HepG2 (cell line): ENCODE results near the gene CRIM1. TPM values are rescaled to one million over a fixed set of nuclear protein-coding genes. Genes with fewer than 3 reads are reported as not detected.

ENCODE experiments used
- FIP1L1 ChIP-seq: fragments of 200-400 bp; formaldehyde crosslinking; IDR thresholded peaks from 2 replicates; pipeline ENCODE4 v1.6.1; 2018; ENCODE audit warnings: low read depth, mild to moderate bottlenecking, low read length, moderate library complexity, borderline replicate concordance; ENCODE audit not compliant: insufficient read depth
- FLYWCH1 ChIP-seq: sonication (generic); formaldehyde crosslinking; IDR thresholded peaks from 2 replicates; pipeline ENCODE4 v1.8.1; 2023; ENCODE audit warnings: mild to moderate bottlenecking, missing genetic modification reagents
- IRF2 ChIP-seq: IDR thresholded peaks from 2 replicates; pipeline ENCODE4 v1.6.1; 2018; ENCODE audit warnings: missing genetic modification reagents, missing compliant biosample characterization
- MED13 ChIP-seq: sonication (generic); formaldehyde crosslinking; IDR thresholded peaks from 2 replicates; pipeline ENCODE4 v1.5.0; 2020; ENCODE audit warnings: missing genetic modification reagents
- MLXIP ChIP-seq: sonication (generic); formaldehyde crosslinking; IDR thresholded peaks from 2 replicates; pipeline ENCODE4 v1.9.0; 2021; ENCODE audit warnings: missing genetic modification reagents, borderline replicate concordance
- SOX13 ChIP-seq, 3 experiments: fragments of 450-650 bp in 1 of 3; sonication (generic) in 1 of 3; formaldehyde crosslinking in 1 of 3; IDR thresholded peaks in 2 of 3; conservative IDR thresholded peaks in 1 of 3; 2 replicates each; pipeline versions ENCODE4 v1.5.0 to v1.6.1; 2016 to 2020; ENCODE audit warnings: antibody characterized with exemption in 1 of 3, mild to moderate bottlenecking in 1 of 3, missing compliant biosample characterization in 1 of 3, missing genetic modification reagents in 1 of 3, moderate library complexity in 1 of 3
- TARDBP ChIP-seq: sonication (generic); formaldehyde crosslinking; IDR thresholded peaks from 2 replicates; pipeline ENCODE4 v1.8.0; 2022; ENCODE audit warnings: mild to moderate bottlenecking, missing genetic modification reagents
- UBTF ChIP-seq: sonication (generic); formaldehyde crosslinking; IDR thresholded peaks from 2 replicates; pipeline ENCODE4 v1.4.0; 2020; ENCODE audit warnings: mild to moderate bottlenecking, missing genetic modification reagents
- ZIK1 ChIP-seq: sonication (generic); formaldehyde crosslinking; IDR thresholded peaks from 2 replicates; pipeline ENCODE4 v1.5.0; 2020; ENCODE audit warnings: mild to moderate bottlenecking, low read depth, missing genetic modification reagents, borderline replicate concordance
- ZNF253 ChIP-seq: sonication (generic); formaldehyde crosslinking; IDR thresholded peaks from 2 replicates; pipeline ENCODE4 v1.8.0; 2022; ENCODE audit warnings: mild to moderate bottlenecking, missing genetic modification reagents, borderline replicate concordance
- ZNF280D ChIP-seq: sonication (generic); formaldehyde crosslinking; IDR thresholded peaks from 2 replicates; pipeline ENCODE4 v1.5.1; 2020; ENCODE audit warnings: mild to moderate bottlenecking, missing genetic modification reagents
- ZNF430 ChIP-seq: sonication (generic); formaldehyde crosslinking; IDR thresholded peaks from 2 replicates; pipeline ENCODE4 v1.9.0; 2021; ENCODE audit warnings: mild to moderate bottlenecking, missing genetic modification reagents
- ZNF543 ChIP-seq: sonication (generic); formaldehyde crosslinking; IDR thresholded peaks from 2 replicates; pipeline ENCODE4 v1.4.0; 2020; ENCODE audit warnings: mild to moderate bottlenecking, missing genetic modification reagents
- ZNF772 ChIP-seq: sonication (generic); formaldehyde crosslinking; IDR thresholded peaks from 2 replicates; pipeline ENCODE4 v1.5.0; 2020; ENCODE audit warnings: mild to moderate bottlenecking, missing genetic modification reagents
- ZSCAN21 ChIP-seq: sonication (generic); formaldehyde crosslinking; IDR thresholded peaks from 2 replicates; pipeline ENCODE4 v1.8.0; 2022; ENCODE audit warnings: mild to moderate bottlenecking, missing genetic modification reagents, moderate library complexity, borderline replicate concordance
- ZSCAN29 ChIP-seq: sonication (generic); formaldehyde crosslinking; conservative IDR thresholded peaks from 2 replicates; pipeline ENCODE4 v1.4.0; 2020; ENCODE audit warnings: mild to moderate bottlenecking, missing genetic modification reagents
- polyA plus RNA-seq, 8 experiments: library from polyadenylated mRNA; depleted of rRNA in 3 of 8; stranded (reverse) in 7 of 8; unstranded in 1 of 8; fragments of >200 nt; fragmentation: Illumina TruSeq in 4 of 8; extraction: Trizol in 4 of 8; gene quantifications; 2 replicates each; pipeline versions ENCODE4 v1.2.1 to v1.2.3, GENCODE V29; 2011 to 2016; ENCODE audit warnings: low read depth in 4 of 8, missing spikeins in 1 of 8, mixed read lengths in 1 of 8; ENCODE audit not compliant: insufficient read depth in 1 of 8
- total RNA-seq, 5 experiments: library from RNA; depleted of rRNA; stranded (reverse); fragments of >200 nt; fragmentation: Illumina TruSeq; extraction: Trizol; gene quantifications; 2 replicates each; pipeline ENCODE4 v1.2.3, GENCODE V29; 2016; ENCODE audit warnings: low read depth in 1 of 5

CRIM1 gene
- total and polyA plus RNA-seq, 2 of the 13 experiments (the other 11 are each of a cell fraction or from before 2014, with no cell fraction given), result 39.1 to 69.9 TPM

GRCh38 chr2:36380624-36381481 lies 25.3 kb downstream of the CRIM1 start (continued):
- TF ChIP-seq FLYWCH1 (CRISPR knock-in tag), result no peak
- TF ChIP-seq ZNF253, result no peak
- peak; percentile 92 for TF ChIP-seq UBTF (CRISPR knock-in tag)
- peak; percentile 96 for TF ChIP-seq ZSCAN29 (CRISPR knock-in tag)
- peak; percentile 92 for TF ChIP-seq ZNF543 (CRISPR knock-in tag)
- peak; percentile 83; the same call in 1 of the 2 replicates for TF ChIP-seq ZIK1 (CRISPR knock-in tag)
- TF ChIP-seq MED13 (CRISPR knock-in tag), result peak; percentile 96
- TF ChIP-seq MLXIP (CRISPR knock-in tag), result no peak
- TF ChIP-seq SOX13 (IDR thresholded peaks at IDR 0.05), result peak; percentile 75
- peak in 1 of 2 experiments; percentile 86; a peak in 2 of 4 replicates for TF ChIP-seq SOX13 (CRISPR knock-in tag; conservative IDR thresholded peaks at IDR 0.05 in 1 of 2, IDR thresholded peaks at IDR 0.05 in 1 of 2)
- TF ChIP-seq TARDBP (CRISPR knock-in tag), result peak; percentile 99
- peak; percentile 90 for TF ChIP-seq ZNF280D (CRISPR knock-in tag)
- peak; percentile 93; the same call in 1 of the 2 replicates for TF ChIP-seq ZNF430 (CRISPR knock-in tag)
- no peak for TF ChIP-seq FIP1L1
- peak; percentile 88; the same call in 1 of the 2 replicates for TF ChIP-seq ZSCAN21
- TF ChIP-seq ZNF772 (CRISPR knock-in tag), result peak; percentile 83
- TF ChIP-seq IRF2 (CRISPR knock-in tag), result peak; percentile 92
